ENCODE measurements around the gene PSENEN.

DNA sequence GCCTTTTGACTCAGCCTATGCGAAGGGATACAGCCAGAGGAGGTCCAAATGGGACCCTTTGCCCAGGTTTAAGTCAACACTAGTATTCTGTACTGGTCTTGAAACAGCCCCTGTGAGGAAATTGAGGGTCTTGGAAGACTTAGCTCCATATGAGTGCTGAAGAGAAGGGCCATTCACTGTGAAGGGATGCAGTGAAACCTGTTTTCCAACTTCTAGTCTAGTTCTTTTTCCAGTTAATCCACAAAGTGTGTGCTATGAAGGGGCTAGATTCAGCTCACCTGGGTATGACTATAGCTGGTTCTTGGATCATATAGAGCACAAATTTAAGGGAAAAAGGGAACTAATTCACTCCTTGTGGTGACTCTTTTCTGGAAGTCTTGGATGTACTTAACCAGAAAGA is 37.1 kb upstream of the PSENEN start:
- TF ChIP-seq JUND (IDR thresholded peaks at IDR 0.05; ENCODE audit: low read length) (no peak), POU5F1 (IDR thresholded peaks at IDR 0.05; ENCODE audit: low read depth, low read length) (no peak)

Data from H1 (cell line).